Ovary (tissue), 3 donors: ENCODE results near the gene TCEAL7.

ENCODE experiments used
- CTCF ChIP-seq, 3 donors: fragments of 450-650 bp in 2 of 3; fragments of 200-600 bp in 1 of 3; IDR thresholded peaks; one replicate each; pipeline versions ENCODE4 v1.5.1 to v1.8.0; 2016 to 2022; ENCODE audit warnings: antibody characterized with exemption in 3 of 3, mild to moderate bottlenecking in 1 of 3
- POLR2A ChIP-seq: fragments of 450-650 bp; IDR thresholded peaks from one replicate; pipeline ENCODE4 v1.6.1; 2017; ENCODE audit warnings: antibody characterized with exemption, mild to moderate bottlenecking, moderate library complexity
- donor health status: DM: no; HTN: no; CAD: no.

DNA sequence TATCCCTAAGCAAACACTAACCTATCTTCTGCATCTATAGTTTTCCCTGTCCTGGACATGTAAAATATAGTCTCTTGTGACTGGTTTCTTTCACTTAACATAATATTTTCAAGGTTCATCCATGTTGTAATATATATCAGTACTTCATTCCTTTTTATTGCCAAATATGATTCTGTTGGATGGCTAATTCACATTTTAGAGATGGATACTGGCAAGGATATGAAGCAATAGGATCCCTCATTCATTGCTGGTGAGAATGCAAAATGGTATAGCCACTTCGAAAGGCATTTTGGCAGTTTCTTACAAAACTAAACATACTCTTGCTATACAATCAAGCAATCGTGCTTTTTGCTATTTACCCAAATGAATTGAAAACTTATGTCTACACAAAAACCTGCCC lies 33.0 kb downstream of the TCEAL7 start:
- no peak for TF ChIP-seq CTCF (IDR thresholded peaks at IDR 0.05)
- no peak for TF ChIP-seq POLR2A
